OCI-LY1 (cell line): ENCODE data around the gene CFAP61.

Experiments
- H2AFZ ChIP-seq: fragments of 200-600 bp; sonication (generic), shearing (Covaris generic); 2 replicates; pipeline ENCODE4 v1.6.0; 2014; ENCODE audit warnings: antibody characterized with exemption, mild to moderate bottlenecking, low read length
- H3F3A ChIP-seq: fragments of 200-600 bp; sonication (generic), shearing (Covaris generic); 2 replicates; pipeline ENCODE4 v1.6.0; 2014; ENCODE audit warnings: mild to moderate bottlenecking, antibody characterized with exemption, low read length, moderate library complexity; ENCODE audit not compliant: insufficient read depth
- H3K27ac ChIP-seq: fragments of 200-600 bp; sonication (generic); 2 replicates; pipeline ENCODE4 v1.5.1; 2014; ENCODE audit warnings: low read length, mixed run types, mild to moderate bottlenecking, low read depth; ENCODE audit not compliant: poor library complexity, severe bottlenecking
- H3K27me3 ChIP-seq: fragments of 200-600 bp; sonication (generic); 2 replicates; pipeline ENCODE4 v1.6.0; 2014; ENCODE audit warnings: antibody characterized with exemption, mild to moderate bottlenecking, low read length, moderate library complexity; ENCODE audit not compliant: insufficient read depth
- H3K36me3 ChIP-seq: fragments of 200-600 bp; sonication (generic); 2 replicates; pipeline ENCODE4 v1.6.1; 2014; ENCODE audit warnings: mild to moderate bottlenecking, antibody characterized with exemption, low read length, moderate library complexity, mixed read lengths; ENCODE audit not compliant: insufficient read depth
- H3K4me1 ChIP-seq: fragments of 200-600 bp; sonication (generic); 2 replicates; pipeline ENCODE4 v1.5.1; 2014; ENCODE audit warnings: mild to moderate bottlenecking, low read length, moderate library complexity; ENCODE audit not compliant: insufficient read depth, severe bottlenecking
- H3K4me2 ChIP-seq: fragments of 200-600 bp; sonication (generic), shearing (Covaris generic); 2 replicates; pipeline ENCODE4 v1.6.1; 2014; ENCODE audit warnings: low read length
- H3K4me3 ChIP-seq: fragments of 200-600 bp; sonication (generic); 2 replicates; pipeline ENCODE4 v1.5.1; 2014; ENCODE audit warnings: low read length, low read depth, mild to moderate bottlenecking, mixed read lengths; ENCODE audit not compliant: poor library complexity, severe bottlenecking
- H3K79me2 ChIP-seq: fragments of 200-600 bp; shearing (Covaris generic); 2 replicates; pipeline ENCODE4 v1.6.1; 2016; ENCODE audit warnings: mixed run types, low read length, mixed read lengths; ENCODE audit not compliant: insufficient read depth
- H3K9ac ChIP-seq: fragments of 200-600 bp; sonication (generic), shearing (Covaris generic); 2 replicates; pipeline ENCODE4 v1.6.1; 2014; ENCODE audit warnings: mild to moderate bottlenecking, low read length, mixed read lengths
- H3K9me2 ChIP-seq: fragments of 200-600 bp; sonication (generic), shearing (Covaris generic); 2 replicates; pipeline ENCODE4 v1.6.1; 2014; ENCODE audit warnings: low read depth, mild to moderate bottlenecking, low read length, mixed read lengths
- H3K9me3 ChIP-seq: fragments of 200-600 bp; shearing (Covaris generic); 2 replicates; pipeline ENCODE4 v1.6.1; 2014; ENCODE audit warnings: low read length, mixed read lengths
- H4K20me1 ChIP-seq: fragments of 200-600 bp; sonication (generic), shearing (Covaris generic); 2 replicates; pipeline ENCODE4 v1.6.0; 2016; ENCODE audit warnings: mild to moderate bottlenecking, low read length; ENCODE audit not compliant: insufficient read depth
- EZH2 ChIP-seq: fragments of 200-600 bp; sonication (generic), shearing (Covaris generic); IDR thresholded peaks from 2 replicates; pipeline ENCODE4 v1.8.0; 2017; ENCODE audit warnings: borderline replicate concordance, mixed run types, mild to moderate bottlenecking, antibody characterized with exemption, low read length, moderate library complexity, mixed read lengths
- TF ChIP-seq, protein P1 (sequence below): fragments of 200-600 bp; sonication (generic), shearing (Covaris generic); IDR thresholded peaks from 2 replicates; pipeline ENCODE4 v1.5.1; 2017; ENCODE audit warnings: mild to moderate bottlenecking, antibody characterized with exemption, low read length, moderate library complexity, mixed read lengths

CFAP61 gene

DNA sequence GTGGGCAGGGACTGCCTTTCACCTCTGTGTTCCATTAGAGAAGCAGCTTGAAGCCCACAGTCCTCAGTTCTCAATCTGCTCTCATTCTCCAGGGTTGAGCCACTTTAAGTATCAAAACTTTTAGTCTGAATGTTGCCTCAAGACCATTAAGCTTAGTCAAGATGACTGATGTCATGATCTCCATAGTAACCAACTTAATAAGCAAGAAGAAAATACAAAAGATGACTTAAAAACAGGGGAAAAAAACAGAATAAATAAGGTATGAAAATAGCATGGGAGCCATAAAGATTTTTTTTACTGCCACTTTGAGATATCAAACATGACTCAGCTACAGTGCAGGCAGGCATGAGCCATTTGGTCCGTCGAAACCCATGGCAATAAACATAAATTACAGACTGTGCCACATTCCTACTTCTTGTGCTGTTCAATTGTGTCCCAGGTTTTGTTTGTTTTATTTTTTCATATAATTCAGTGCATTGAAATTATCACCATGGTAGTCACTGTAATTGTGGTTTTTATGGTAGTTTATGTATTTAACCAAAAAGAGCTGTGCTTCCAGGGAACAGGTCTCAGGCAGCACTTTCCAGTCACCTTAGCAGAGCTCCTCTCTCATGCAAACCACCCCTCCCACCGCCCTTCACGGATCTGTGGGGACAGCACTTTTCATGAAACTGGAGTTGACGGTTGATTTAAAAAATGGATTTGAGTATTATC lies 159.1 kb downstream of the CFAP61 start:
- TF ChIP-seq, protein P1, sequence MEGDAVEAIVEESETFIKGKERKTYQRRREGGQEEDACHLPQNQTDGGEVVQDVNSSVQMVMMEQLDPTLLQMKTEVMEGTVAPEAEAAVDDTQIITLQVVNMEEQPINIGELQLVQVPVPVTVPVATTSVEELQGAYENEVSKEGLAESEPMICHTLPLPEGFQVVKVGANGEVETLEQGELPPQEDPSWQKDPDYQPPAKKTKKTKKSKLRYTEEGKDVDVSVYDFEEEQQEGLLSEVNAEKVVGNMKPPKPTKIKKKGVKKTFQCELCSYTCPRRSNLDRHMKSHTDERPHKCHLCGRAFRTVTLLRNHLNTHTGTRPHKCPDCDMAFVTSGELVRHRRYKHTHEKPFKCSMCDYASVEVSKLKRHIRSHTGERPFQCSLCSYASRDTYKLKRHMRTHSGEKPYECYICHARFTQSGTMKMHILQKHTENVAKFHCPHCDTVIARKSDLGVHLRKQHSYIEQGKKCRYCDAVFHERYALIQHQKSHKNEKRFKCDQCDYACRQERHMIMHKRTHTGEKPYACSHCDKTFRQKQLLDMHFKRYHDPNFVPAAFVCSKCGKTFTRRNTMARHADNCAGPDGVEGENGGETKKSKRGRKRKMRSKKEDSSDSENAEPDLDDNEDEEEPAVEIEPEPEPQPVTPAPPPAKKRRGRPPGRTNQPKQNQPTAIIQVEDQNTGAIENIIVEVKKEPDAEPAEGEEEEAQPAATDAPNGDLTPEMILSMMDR = no peak
- no peak for TF ChIP-seq EZH2
- Histone ChIP-seq H3K9me2 (no peaks in the 10 kb centered on the region), H3F3A (no peaks in the 10 kb centered on the region), H4K20me1 (no peaks in the 10 kb centered on the region), H3K27me3 (no peaks in the 10 kb centered on the region), H3K4me1 (no peaks in the 10 kb centered on the region), H3K4me3 (no peak overlapping the region), H3K9me3 (no peaks in the 10 kb centered on the region), H3K9ac (no peak overlapping the region), H3K36me3 (no peaks in the 10 kb centered on the region), H3K27ac (no peak overlapping the region), H3K4me2 (no peak overlapping the region), H2AFZ (no peak overlapping the region), H3K79me2 (no peaks in the 10 kb centered on the region)

DNA sequence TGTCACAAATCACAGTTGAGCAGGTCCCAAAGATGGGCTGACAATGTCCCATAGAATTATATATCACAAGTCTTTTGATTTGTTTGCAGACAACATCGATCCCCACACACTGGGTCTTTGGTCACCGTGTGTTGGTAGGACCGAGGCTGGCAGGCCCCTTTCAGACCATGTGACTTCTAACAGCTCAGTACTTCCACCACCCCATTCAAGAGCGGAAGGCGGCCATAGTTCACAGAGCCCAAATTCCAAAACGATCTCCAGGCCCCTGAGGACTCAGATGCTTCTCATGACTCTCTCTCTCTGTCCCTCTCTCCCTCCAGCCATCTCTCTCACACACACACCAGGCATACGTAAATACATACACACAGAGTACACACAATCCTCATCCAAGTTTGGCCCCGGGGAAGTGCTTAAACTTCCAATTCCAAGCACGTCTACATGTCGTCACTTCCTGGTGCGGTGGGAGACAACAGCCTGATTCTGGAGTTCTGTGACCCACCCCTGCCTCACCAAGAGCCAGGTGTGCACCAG lies 159.7 kb downstream of the CFAP61 start:
- TF ChIP-seq, protein P1 = no peak
- TF ChIP-seq EZH2 = no peak
- Histone ChIP-seq H3K36me3 (no peaks in the 10 kb centered on the region), H3K4me3 (no peak overlapping the region), H3K4me2 (no peak overlapping the region), H3K9ac (no peak overlapping the region), H3K27me3 (no peaks in the 10 kb centered on the region), H2AFZ (no peak overlapping the region), H3F3A (no peaks in the 10 kb centered on the region), H3K79me2 (no peaks in the 10 kb centered on the region), H4K20me1 (no peaks in the 10 kb centered on the region), H3K4me1 (no peaks in the 10 kb centered on the region), H3K9me3 (no peaks in the 10 kb centered on the region), H3K9me2 (no peaks in the 10 kb centered on the region), H3K27ac (no peak overlapping the region)

DNA sequence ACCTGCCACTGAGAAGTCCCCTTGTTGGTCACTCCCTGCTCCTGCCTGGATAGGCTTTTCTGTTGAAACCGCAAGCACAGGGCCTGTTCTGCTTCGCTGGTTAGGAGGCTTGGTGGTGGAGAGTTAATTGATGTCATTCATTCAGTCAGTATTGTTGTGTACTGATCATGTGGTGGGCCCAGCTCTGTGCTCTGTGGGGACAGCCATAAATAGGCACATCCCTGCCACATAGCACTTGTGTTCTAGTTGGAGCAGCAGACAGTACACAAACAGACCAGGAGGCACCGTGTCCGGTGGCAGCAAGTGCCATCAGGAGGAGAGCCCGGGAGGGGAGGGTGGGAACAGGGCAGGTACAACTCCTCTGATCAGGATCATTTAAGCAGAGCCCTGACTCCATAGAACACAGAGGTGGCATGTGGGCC lies 160.4 kb downstream of the CFAP61 start:
- Histone ChIP-seq H3K4me3 (no peak overlapping the region), H3K4me1 (no peaks in the 10 kb centered on the region), H4K20me1 (no peaks in the 10 kb centered on the region), H3K4me2 (no peak overlapping the region), H3F3A (no peaks in the 10 kb centered on the region), H3K9me3 (no peaks in the 10 kb centered on the region), H3K36me3 (no peaks in the 10 kb centered on the region), H3K27ac (no peak overlapping the region), H3K9ac (no peak overlapping the region), H3K9me2 (no peaks in the 10 kb centered on the region), H2AFZ (no peak overlapping the region), H3K79me2 (no peaks in the 10 kb centered on the region), H3K27me3 (no peaks in the 10 kb centered on the region)
- TF ChIP-seq, protein P1 = no peak
- TF ChIP-seq EZH2 = no peak
